Stimulated activated CD8-positive, alpha-beta memory T cell treated with anti-CD3 and anti-CD28 coated beads, Interleukin-12 subunit alpha, Interleukin-12 subunit beta, amount 100 ng/mL, for 1 hour (primary cell): Measurements from ENCODE around the gene DNASE1L2.
"Not testable (repeated sequence)": the region's sequence is repeated elsewhere in the genome, so short reads cannot be mapped to it uniquely, and the experiment has no call there.

ENCODE experiments used
- DNase-seq: peaks from one replicate; pipeline ENCODE4 v3.0.0-alpha.2; 2020; ENCODE audit warnings: low read depth

DNASE1L2 gene

GRCh38 chr16:2203119-2203688 is 33.0 kb upstream of the DNASE1L2 start:
- DNase-seq, result not testable (repeated sequence)

GRCh38 chr16:2204416-2205103 is 31.7 kb upstream of the DNASE1L2 start:
- DNase-seq, result no peak

DNA sequence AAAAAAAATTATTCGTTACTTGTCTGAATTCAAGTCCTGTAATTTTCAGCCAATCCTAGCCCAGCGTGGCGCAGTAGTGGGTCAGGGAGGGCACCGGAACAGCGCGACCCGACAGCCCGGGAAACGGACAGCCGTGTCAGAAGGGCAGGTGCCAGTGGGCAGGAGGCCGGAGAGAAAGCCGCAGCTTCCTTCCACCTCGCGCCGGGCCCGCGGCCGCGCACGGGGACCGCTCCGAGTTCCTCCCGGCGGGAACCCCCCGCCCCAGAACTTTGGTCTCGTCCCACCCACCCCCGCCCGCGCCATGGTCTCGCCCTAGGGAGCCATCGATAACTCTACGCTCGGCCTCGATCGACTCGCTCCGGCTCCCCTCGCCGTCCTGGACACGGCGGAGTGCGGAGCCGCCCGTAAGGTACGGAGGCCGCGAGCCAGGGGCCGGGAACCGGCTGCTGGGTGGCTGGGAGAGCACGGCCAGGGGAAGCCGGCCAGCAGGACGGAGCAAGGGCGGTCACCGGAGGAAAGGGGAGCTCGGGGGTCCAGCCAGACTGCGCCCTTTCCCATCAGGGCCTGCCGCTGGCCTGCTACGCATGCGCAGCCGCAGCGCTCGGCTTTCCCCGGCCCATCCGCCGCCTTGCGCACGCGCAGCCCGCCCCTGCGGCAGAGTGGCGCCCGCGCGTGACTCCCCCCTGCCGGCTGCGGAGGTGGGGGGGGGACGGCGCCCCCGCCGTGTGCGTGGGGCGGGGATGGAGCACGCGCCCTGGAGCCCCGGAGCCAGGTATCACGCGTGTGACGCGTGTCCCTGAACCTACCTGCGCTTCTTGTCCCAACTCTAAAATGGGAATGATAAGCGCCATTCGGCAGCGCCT is 30.9 kb upstream of the DNASE1L2 start, which contains the start of gene MLST8:
MLST8 (plus strand) TSS at position 351 of the 863 bp plus-strand sequence. CDS start 632 bp downstream, outside the sequence.
- peak; percentile 82 for DNase-seq

- DNase-seq, result no peak
These were observed 30.3 kb upstream of the DNASE1L2 start for GRCh38 chr16:2205967-2206313.

GRCh38 chr16:2206420-2206779 is 29.8 kb upstream of the DNASE1L2 start:
- DNase-seq, result no peak

DNA sequence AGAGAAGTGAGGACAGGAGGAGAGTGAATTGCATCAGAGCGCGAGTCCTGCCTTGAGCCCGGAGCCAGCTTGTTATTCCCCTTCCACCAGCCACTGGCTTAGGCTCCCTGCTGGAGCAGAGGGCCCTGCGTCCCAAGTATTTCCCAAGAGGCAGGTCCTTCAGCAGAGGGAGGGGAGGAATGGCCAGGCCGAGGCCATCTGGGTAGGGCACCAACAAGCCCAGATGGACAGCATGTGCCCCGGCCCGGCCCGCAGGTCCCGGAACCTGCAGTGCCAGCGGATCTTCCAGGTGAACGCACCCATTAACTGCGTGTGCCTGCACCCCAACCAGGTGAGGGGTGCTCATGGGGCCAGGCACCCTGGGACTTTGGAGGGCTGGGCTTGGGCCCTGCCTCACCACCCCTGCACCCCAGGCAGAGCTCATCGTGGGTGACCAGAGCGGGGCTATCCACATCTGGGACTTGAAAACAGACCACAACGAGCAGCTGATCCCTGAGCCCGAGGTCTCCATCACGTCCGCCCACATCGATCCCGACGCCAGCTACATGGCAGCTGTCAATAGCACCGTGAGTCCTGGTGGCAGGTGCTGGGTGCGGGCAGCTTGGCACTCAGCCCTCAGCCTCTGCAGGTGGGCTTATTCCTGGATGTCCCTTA is 29.3 kb upstream of the DNASE1L2 start:
- DNase-seq, result no peak

- DNase-seq, result no peak
These were observed 28.4 kb upstream of the DNASE1L2 start for GRCh38 chr16:2207872-2208271.

- no peak for DNase-seq
These were observed 27.9 kb upstream of the DNASE1L2 start for GRCh38 chr16:2208308-2208707.

DNA sequence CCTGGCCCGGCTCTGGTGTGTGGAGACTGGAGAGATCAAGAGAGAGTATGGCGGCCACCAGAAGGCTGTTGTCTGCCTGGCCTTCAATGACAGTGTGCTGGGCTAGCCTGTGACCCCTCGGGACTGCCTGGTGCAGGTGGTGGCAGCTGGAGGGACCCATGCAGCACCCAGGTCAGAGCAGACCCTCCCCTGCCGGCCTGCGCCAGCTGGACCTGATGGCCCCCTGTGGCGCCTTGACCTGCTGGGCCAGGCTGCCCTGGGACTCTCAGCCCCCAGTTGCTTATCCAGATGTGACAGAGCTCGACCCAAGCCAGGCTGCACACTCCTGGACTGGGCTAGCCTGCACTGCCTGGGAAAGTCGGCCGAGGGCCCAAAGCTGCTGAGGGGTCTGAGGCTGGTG is 27.5 kb upstream of the DNASE1L2 start:
- DNase-seq, result no peak

- no peak for DNase-seq
These were observed 26.8 kb upstream of the DNASE1L2 start for GRCh38 chr16:2209258-2210008.

GRCh38 chr16:2210009-2210332 is 26.3 kb upstream of the DNASE1L2 start:
- DNase-seq, result no peak

GRCh38 chr16:2210386-2211365 is 25.6 kb upstream of the DNASE1L2 start, which contains the start of gene BRICD5:
BRICD5 (minus strand) TSS chr16:2210863; CDS start chr16:2210833, 30 bp downstream.
- no peak for DNase-seq

- DNase-seq, result no peak
These were observed 24.3 kb upstream of the DNASE1L2 start for GRCh38 chr16:2211923-2212347.

DNA sequence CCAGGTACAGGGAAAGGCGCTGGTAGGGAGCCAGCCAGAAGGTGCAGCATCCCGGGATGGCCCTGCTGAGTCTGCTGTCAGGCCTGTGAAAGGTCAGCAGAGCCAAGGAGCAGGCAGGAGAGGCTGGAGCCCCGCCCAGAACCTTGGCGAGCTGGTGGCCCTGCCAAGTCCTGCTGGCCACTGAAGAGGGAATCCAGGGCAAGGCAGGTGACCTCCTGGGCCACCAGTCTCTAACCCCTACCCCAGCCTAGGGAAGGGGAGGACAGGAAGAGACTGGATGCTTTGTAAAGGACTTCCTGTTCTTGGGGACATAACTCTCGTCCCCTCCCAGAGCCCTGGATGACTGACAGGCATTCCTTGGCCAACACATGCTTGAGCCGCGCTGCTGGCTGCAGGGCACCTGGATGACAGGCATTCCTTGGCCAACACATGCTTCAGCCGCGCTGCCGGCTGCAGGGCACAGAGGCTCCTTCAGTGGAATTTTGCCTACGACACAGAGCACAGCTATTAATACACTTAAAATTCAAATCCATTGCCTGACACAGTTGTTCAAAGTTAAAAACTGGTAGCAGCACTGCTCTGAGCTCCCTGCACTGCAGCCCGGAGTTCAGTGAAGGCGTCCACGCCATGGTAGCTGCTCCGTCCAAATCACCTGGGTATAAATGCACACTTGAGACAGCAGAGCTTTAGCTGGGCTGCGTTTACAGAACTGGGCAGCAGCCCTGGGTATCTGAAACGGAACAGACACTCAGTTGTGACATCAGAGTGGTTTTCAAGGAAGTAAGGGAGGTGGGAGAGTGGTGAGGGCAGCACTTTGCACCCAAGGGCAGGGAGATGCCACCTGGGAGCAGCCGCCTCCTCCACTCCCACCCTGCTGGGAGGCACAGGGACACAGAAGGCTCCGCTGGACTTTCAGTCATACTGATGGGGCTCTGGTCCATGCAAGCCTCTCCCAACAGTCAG is 23.6 kb upstream of the DNASE1L2 start:
- DNase-seq, result no peak

DNA sequence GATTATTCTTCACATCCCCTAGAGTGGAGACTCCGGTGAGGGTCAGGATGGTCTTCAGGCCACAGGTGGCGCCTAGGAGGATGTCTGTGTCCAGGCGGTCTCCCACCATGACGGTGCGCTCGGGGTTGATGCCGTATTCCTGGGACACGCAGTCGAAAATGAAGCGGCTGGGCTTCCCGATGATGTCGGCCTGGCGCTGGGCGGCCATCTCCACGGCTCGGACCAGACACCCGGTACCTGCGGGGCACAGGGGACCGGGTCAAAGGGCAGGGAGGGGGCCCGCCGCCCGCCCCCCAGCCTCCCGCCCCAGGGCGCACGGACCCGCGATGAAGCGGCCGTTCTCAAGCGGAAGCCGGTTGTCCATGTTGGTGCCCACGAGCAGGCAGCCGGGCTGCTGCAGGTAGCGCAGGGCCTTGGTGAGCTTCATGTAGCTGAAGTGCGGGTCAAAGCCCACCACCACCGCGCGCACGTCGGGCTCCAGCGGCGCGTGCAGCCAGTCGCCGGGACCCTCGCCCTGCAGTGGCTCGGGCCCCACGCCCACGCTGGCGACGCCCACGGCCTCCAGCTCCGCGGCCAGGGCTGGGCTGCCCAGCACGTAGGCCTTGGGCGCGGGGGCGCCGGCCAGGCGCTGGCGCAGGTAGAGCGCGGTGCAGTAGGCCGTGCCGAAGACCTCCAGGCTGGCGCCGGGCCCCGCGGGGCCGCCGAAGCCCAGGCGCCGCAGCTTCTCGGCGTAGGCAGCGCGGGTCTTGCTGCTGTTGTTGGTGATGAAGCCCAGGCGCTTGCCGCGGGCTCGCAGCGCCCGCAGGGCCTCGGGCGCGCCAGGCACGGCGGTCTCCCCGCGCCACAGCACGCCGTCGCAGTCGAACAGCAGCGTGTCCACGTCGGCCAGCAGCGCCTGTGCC is 22.2 kb upstream of the DNASE1L2 start:
- no peak for DNase-seq

DNA sequence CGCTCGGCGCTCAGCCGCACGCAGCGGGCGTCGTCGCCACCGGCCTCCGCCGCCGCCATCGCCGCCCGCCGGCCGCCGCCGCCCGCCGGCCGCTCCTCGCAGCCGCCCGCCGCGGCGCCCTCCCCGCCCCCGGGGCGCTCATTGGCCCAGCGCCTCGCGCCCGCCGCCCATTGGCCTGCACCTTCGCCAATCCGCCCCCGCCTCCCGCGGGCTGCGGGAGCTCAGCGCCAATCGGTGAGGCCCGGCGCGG is 21.6 kb upstream of the DNASE1L2 start, which contains the start of gene PGP:
PGP (minus strand) TSS at position 122 of the 250 bp plus-strand sequence; CDS start at position 59, 63 bp downstream.
- no peak for DNase-seq

DNA sequence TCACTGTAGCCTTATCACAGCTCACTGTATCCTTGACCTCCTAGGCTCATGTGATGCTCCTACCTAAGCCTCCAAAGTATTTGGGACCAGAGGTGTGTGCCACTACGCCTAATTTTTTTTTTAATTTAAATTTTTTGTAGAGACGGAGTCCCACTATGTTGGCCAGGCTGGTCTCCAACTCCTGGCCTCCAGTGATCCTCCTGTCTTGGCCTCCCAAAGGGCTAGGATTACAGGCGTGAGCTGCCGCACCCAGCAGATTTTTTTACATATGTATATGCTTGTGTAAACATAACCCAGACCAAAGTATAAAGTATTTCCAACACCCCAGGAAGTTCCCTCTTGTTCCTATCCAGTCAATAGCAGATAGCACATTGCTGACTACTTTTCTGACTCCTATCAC is 19.9 kb upstream of the DNASE1L2 start:
- DNase-seq, result no peak

- DNase-seq, result peak; percentile 97
These were observed 12.9 kb upstream of the DNASE1L2 start, which contains the start of gene E4F1 for GRCh38 chr16:2223221-2223941. E4F1 (plus strand) TSS chr16:2223591; CDS start chr16:2223614, 23 bp downstream.
